SK-N-SH treated with all-trans-retinoic acid at 6 μM for 48 hours (cell line): ENCODE measurements around the gene FOXL3.

Experiments used
- ATAC-seq: fragments of 200-7000 bp; cut with Tn5 transposase; 3 replicates; pipeline ENCODE4 v1.9.1; 2020; ENCODE audit warnings: mild to moderate bottlenecking, moderate library complexity
- ARNTL ChIP-seq: fragments of 450-650 bp; formaldehyde crosslinking; IDR thresholded peaks from 2 replicates; pipeline ENCODE4 v1.5.0; 2020; ENCODE audit warnings: low read depth, mild to moderate bottlenecking, moderate library complexity, borderline replicate concordance
- BACH2 ChIP-seq: fragments of 250-450 bp; sonication (Bioruptor Pico); IDR thresholded peaks from 2 replicates; pipeline ENCODE4 v1.9.0; 2021; ENCODE audit warnings: mild to moderate bottlenecking, borderline replicate concordance
- CREB5 ChIP-seq: fragments of 250-450 bp; sonication (Bioruptor Pico); IDR thresholded peaks from 2 replicates; pipeline ENCODE4 v1.5.1; 2020; ENCODE audit warnings: low read depth, mild to moderate bottlenecking, moderate library complexity
- CSDC2 ChIP-seq: fragments of 250-450 bp; sonication (Bioruptor Pico); IDR thresholded peaks from 2 replicates; pipeline ENCODE4 v1.5.0; 2020; ENCODE audit warnings: mild to moderate bottlenecking, moderate library complexity
- CSRNP3 ChIP-seq: fragments of 250-450 bp; sonication (Bioruptor Pico); IDR thresholded peaks from 2 replicates; pipeline ENCODE4 v1.5.1; 2021; ENCODE audit warnings: mild to moderate bottlenecking, moderate library complexity
- ESRRG ChIP-seq: fragments of 250-450 bp; sonication (Bioruptor Pico); IDR thresholded peaks from 2 replicates; pipeline ENCODE4 v1.6.1; 2021; ENCODE audit warnings: mild to moderate bottlenecking
- GLIS3 ChIP-seq: fragments of 250-450 bp; sonication (Bioruptor Pico); IDR thresholded peaks from 2 replicates; pipeline ENCODE4 v1.5.0; 2020; ENCODE audit warnings: mild to moderate bottlenecking, moderate library complexity
- ISL1 ChIP-seq: fragments of 250-450 bp; sonication (Bioruptor Pico); IDR thresholded peaks from 2 replicates; pipeline ENCODE4 v2.1.2; 2022; ENCODE audit warnings: mild to moderate bottlenecking, moderate library complexity
- PATZ1 ChIP-seq: fragments of 250-450 bp; sonication (Bioruptor Pico); IDR thresholded peaks from 2 replicates; pipeline ENCODE4 v1.8.0; 2020; ENCODE audit warnings: mild to moderate bottlenecking, moderate library complexity, borderline replicate concordance
- POU6F1 ChIP-seq: fragments of 250-450 bp; sonication (Bioruptor Pico); IDR thresholded peaks from 2 replicates; pipeline ENCODE4 v1.8.0; 2021; ENCODE audit warnings: low read depth, mild to moderate bottlenecking, moderate library complexity, borderline replicate concordance
- RARB ChIP-seq: fragments of 250-450 bp; sonication (Bioruptor Pico); IDR thresholded peaks from 2 replicates; pipeline ENCODE4 v1.8.0; 2021; ENCODE audit warnings: mild to moderate bottlenecking, moderate library complexity
- SNAI2 ChIP-seq: fragments of 250-450 bp; sonication (Bioruptor Pico); IDR thresholded peaks from 2 replicates; pipeline ENCODE4 v1.5.0; 2020; ENCODE audit warnings: mild to moderate bottlenecking, moderate library complexity
- TCF4 ChIP-seq: fragments of 250-450 bp; sonication (Bioruptor Pico); IDR thresholded peaks from 2 replicates; pipeline ENCODE4 v1.8.0; 2021; ENCODE audit warnings: mild to moderate bottlenecking, moderate library complexity, borderline replicate concordance
- TOX ChIP-seq: fragments of 250-450 bp; sonication (Bioruptor Pico); IDR thresholded peaks from 2 replicates; pipeline ENCODE4 v1.8.0; 2021; ENCODE audit warnings: mild to moderate bottlenecking, moderate library complexity, borderline replicate concordance
- TSHZ2 ChIP-seq: fragments of 250-450 bp; sonication (Bioruptor Pico); IDR thresholded peaks from 2 replicates; pipeline ENCODE4 v1.5.0; 2020; ENCODE audit warnings: mild to moderate bottlenecking, moderate library complexity
- ZC3H10 ChIP-seq: fragments of 250-450 bp; sonication (Bioruptor Pico); IDR thresholded peaks from 2 replicates; pipeline ENCODE4 v1.5.1; 2021; ENCODE audit warnings: mild to moderate bottlenecking, moderate library complexity
- ZFP3 ChIP-seq: fragments of 250-450 bp; sonication (Bioruptor Pico); IDR thresholded peaks from 2 replicates; pipeline ENCODE4 v1.5.0; 2020; ENCODE audit warnings: mild to moderate bottlenecking, moderate library complexity
- ZFP30 ChIP-seq: fragments of 450-650 bp; formaldehyde crosslinking; IDR thresholded peaks from 2 replicates; pipeline ENCODE4 v1.5.0; 2022; ENCODE audit warnings: mild to moderate bottlenecking, moderate library complexity
- ZNF565 ChIP-seq: fragments of 450-650 bp; formaldehyde crosslinking; conservative IDR thresholded peaks from 2 replicates; pipeline ENCODE4 v1.5.0; 2020; ENCODE audit warnings: low read depth, mild to moderate bottlenecking, moderate library complexity
- ZNF70 ChIP-seq: fragments of 450-650 bp; formaldehyde crosslinking; IDR thresholded peaks from 2 replicates; pipeline ENCODE4 v1.5.0; 2020; ENCODE audit warnings: mild to moderate bottlenecking, moderate library complexity
- ZNF8 ChIP-seq: fragments of 450-650 bp; formaldehyde crosslinking; IDR thresholded peaks from 2 replicates; pipeline ENCODE4 v1.5.0; 2020; ENCODE audit warnings: mild to moderate bottlenecking, moderate library complexity

The FOXL3 gene

GRCh38 chr7:327991-328702 is 38.2 kb downstream of the FOXL3 start (continued):
- TF ChIP-seq TOX (CRISPR knock-in tag) = no peak
- no peak for TF ChIP-seq ESRRG (CRISPR knock-in tag)
- no peak for TF ChIP-seq TCF4
- TF ChIP-seq ZNF8 (CRISPR knock-in tag) = no peak
- no peak for TF ChIP-seq CSRNP3 (CRISPR knock-in tag)
- no peak for TF ChIP-seq ISL1 (CRISPR knock-in tag)
- TF ChIP-seq PATZ1 (CRISPR knock-in tag) = no peak
- TF ChIP-seq BACH2 = no peak
- TF ChIP-seq ARNTL = no peak

- TF ChIP-seq BACH2 (no peak), CSDC2 (CRISPR knock-in tag) (no peak), ZFP30 (CRISPR knock-in tag) (no peak), ISL1 (CRISPR knock-in tag) (no peak), ZNF565 (CRISPR knock-in tag) (no peak), GLIS3 (CRISPR knock-in tag) (no peak), RARB (no peak), CREB5 (CRISPR knock-in tag) (no peak), ESRRG (CRISPR knock-in tag) (no peak), PATZ1 (CRISPR knock-in tag) (no peak), ZNF70 (CRISPR knock-in tag) (no peak), ZFP3 (CRISPR knock-in tag) (no peak)
- no peak for ATAC-seq
Measured at GRCh38 chr7:329691-330281, 39.8 kb downstream of the FOXL3 start.

- no peak for ATAC-seq
- TF ChIP-seq TOX (CRISPR knock-in tag) (no peak), TCF4 (no peak), CREB5 (CRISPR knock-in tag) (no peak), ISL1 (CRISPR knock-in tag) (no peak), RARB (no peak), ARNTL (no peak), GLIS3 (CRISPR knock-in tag) (no peak), TSHZ2 (CRISPR knock-in tag) (no peak), POU6F1 (CRISPR knock-in tag) (no peak), SNAI2 (CRISPR knock-in tag) (no peak), BACH2 (no peak), CSDC2 (CRISPR knock-in tag) (no peak), ZC3H10 (no peak), ZFP30 (CRISPR knock-in tag) (no peak), CSRNP3 (CRISPR knock-in tag) (no peak)
Measured at GRCh38 chr7:330511-331230, 40.7 kb downstream of the FOXL3 start.
